OCI-LY7 (cell line): ENCODE results near the gene ALG1. TPM values are rescaled to one million over a fixed set of nuclear protein-coding genes. Genes with fewer than 3 reads are reported as not detected.
A peak's percentile ranks its signal among the peaks of the same experiment; 100 is the strongest.

Source experiments
- BruUV-seq: library from RNA; stranded (reverse); fragments of 400-500 nt; replicated peaks from 2 replicates; lab custom pipeline; 2021; lab: Mats Ljungman, UMichigan
- CTCF ChIA-PET: fragments of 300-600 bp; sonication (Branson Sonifier 250); formaldehyde crosslinking; loops from one replicate; lab custom pipeline; 2022; ENCODE audit warnings: antibody characterized with exemption; ENCODE audit not compliant: unreplicated experiment; lab: Charles Lee
- POLR2A ChIA-PET: fragments of 300-600 bp; sonication (Branson Sonifier 250); formaldehyde crosslinking; loops from one replicate; lab custom pipeline; 2022; ENCODE audit warnings: antibody characterized with exemption; lab: Charles Lee
- DNase-seq: peaks from one replicate; pipeline ENCODE4 v3.0.0-alpha.2; 2015; ENCODE audit warnings: low spot score
- H2AFZ ChIP-seq: fragments of 200-600 bp; sonication (generic), shearing (Covaris generic); 2 replicates; pipeline ENCODE4 v1.6.1; 2014; ENCODE audit warnings: mild to moderate bottlenecking, antibody characterized with exemption, low read length, moderate library complexity
- H3K27ac ChIP-seq: fragments of 200-600 bp; sonication (generic); 2 replicates; pipeline ENCODE4 v1.5.1; 2014; ENCODE audit warnings: mixed run types, low read depth, mild to moderate bottlenecking, moderate library complexity, low read length, inconsistent platforms; ENCODE audit not compliant: poor library complexity, severe bottlenecking
- H3K36me3 ChIP-seq: fragments of 200-600 bp; sonication (generic); 2 replicates; pipeline ENCODE4 v1.6.1; 2014; ENCODE audit warnings: mild to moderate bottlenecking, antibody characterized with exemption, low read length, moderate library complexity, mixed read lengths; ENCODE audit not compliant: insufficient read depth
- H3K4me1 ChIP-seq: fragments of 200-600 bp; sonication (generic); 2 replicates; pipeline ENCODE4 v1.5.1; 2014; ENCODE audit warnings: mild to moderate bottlenecking, low read length; ENCODE audit not compliant: insufficient read depth, poor library complexity, severe bottlenecking
- H3K4me2 ChIP-seq: fragments of 200-600 bp; sonication (generic); 2 replicates; pipeline ENCODE4 v1.6.1; 2014; ENCODE audit warnings: mild to moderate bottlenecking, low read length
- H3K4me3 ChIP-seq: fragments of 200-600 bp; sonication (generic); 2 replicates; pipeline ENCODE4 v1.5.1; 2014; ENCODE audit warnings: mild to moderate bottlenecking, low read depth, low read length; ENCODE audit not compliant: poor library complexity, severe bottlenecking
- H3K79me2 ChIP-seq: fragments of 200-600 bp; sonication (generic); 2 replicates; pipeline ENCODE4 v1.6.1; 2016; ENCODE audit warnings: low read depth, mild to moderate bottlenecking, low read length, moderate library complexity, mixed read lengths; ENCODE audit not compliant: insufficient read depth
- H3K9me2 ChIP-seq: fragments of 200-600 bp; sonication (generic); 2 replicates; pipeline ENCODE4 v1.6.1; 2016; ENCODE audit warnings: mild to moderate bottlenecking, low read length, mixed read lengths; ENCODE audit not compliant: insufficient read depth
- H3K9me3 ChIP-seq: fragments of 200-600 bp; sonication (generic); 2 replicates; pipeline ENCODE4 v1.6.1; 2014; ENCODE audit warnings: mild to moderate bottlenecking, mixed run types, low read length, mixed read lengths
- H4K20me1 ChIP-seq: fragments of 200-600 bp; sonication (generic); 2 replicates; pipeline ENCODE4 v1.6.1; 2014; ENCODE audit warnings: mild to moderate bottlenecking, antibody characterized with exemption, low read length, moderate library complexity, mixed read lengths; ENCODE audit not compliant: insufficient read depth
- EZH2phosphoT487 ChIP-seq: fragments of 200-600 bp; sonication (generic); IDR thresholded peaks from 2 replicates; pipeline ENCODE4 v1.6.1; 2018; ENCODE audit warnings: low read depth, borderline replicate concordance, mild to moderate bottlenecking, mixed run types, antibody characterized with exemption, low read length, moderate library complexity, mixed read lengths
- intact Hi-C: fragments of 100-400 bp; cut with micrococcal nuclease; formaldehyde crosslinking; loops from one replicate; pipeline ENCODE4 v1.10.0; 2022; ENCODE audit not compliant: unreplicated experiment
- total RNA-seq, 2 experiments: library from RNA; depleted of rRNA in 1 of 2; stranded (reverse); fragments of >200 nt in 1 of 2; shearing (Covaris generic) in 1 of 2; gene quantifications; 2 replicates each; pipeline ENCODE4 v1.2.3, GENCODE V29; 2014 to 2022
- TF ChIP-seq, protein P1 (sequence below): fragments of 200-600 bp; sonication (generic); conservative IDR thresholded peaks from 2 replicates; pipeline ENCODE4 v1.5.1; 2014; ENCODE audit warnings: mild to moderate bottlenecking, antibody characterized with exemption, low read length, moderate library complexity, mixed read lengths

Gene ALG1
- total RNA-seq, 2 experiments from 2014 or later, result 13.7 to 23.1 TPM

DNA sequence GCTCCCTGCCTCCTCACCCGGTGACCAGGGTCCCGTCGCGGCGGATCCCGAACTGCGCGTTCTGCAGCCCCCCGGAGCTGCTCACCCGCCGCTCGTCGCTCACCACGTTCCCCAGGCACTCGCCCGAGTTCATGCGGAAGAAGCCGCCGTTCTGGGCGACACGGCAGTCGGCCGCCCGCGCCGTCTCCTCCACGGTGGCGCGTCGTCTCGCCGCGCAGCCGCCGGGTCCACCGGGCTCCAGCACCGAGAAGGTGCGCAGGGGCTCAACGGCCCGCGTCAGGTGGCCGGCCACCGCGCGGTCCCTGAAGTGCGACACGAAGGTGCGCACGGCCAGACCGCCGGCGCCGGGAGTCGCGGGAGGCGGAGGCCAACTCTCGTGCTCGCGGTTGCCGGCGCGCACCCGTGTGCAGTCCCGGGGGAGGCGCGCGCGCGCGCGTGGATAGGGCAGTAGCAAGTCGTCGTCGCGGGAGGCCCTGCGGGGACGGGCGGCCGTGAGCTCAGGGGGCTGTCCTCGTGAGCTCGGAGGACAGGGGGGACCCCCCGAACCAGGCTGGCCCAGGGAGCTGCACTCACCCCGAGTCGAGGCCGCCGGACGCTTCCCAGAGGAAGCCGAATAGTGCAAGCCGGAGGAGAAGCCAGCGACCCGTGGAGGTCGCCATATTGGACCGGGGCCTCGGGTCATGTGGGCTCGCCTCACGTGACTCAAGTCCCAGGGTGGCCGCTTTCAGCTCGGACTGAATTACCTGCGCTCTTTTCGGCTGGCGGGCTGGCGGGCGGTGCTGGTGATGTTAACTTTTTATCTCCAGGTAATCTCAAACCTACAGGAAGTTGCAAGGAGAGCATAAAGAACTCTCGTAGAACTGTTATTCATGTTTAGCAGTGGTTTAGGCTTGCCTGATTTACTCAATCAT, 38.1 kb upstream of the ALG1 start, which contains the start of gene NAGPA:
Gene NAGPA (minus strand): TSS at position 680 of the 911 bp plus-strand sequence. CDS start 21 bp downstream, at position 659.
- peaks cover 15% of the 10 kb centered on the region for H3K4me1 ChIP-seq
- peak within 1 kb of the TSS; percentile 78 for H3K4me2 ChIP-seq
- POLR2A ChIA-PET, result interaction anchor here (0.6 to 1.5 kb wide), 4 partner anchors 19 to 66 kb away, joined by 3 to 4 read pairs (median 3); partner anchors contain the start of gene ALG1
- H4K20me1 ChIP-seq, result no peaks in the 10 kb centered on the region
- peak within 1 kb of the TSS; percentile 97 for H2AFZ ChIP-seq
- H3K9me3 ChIP-seq, result no peaks in the 10 kb centered on the region
- CTCF ChIA-PET, result interaction anchor here (1.1 kb wide), 1 partner anchor 27 kb away, joined by 3 read pairs; no protein-coding TSS in a partner anchor
- H3K36me3 ChIP-seq, result no peaks in the 10 kb centered on the region
- peak within 1 kb of the TSS; percentile 85 for H3K4me3 ChIP-seq
- H3K79me2 ChIP-seq, result no peaks in the 10 kb centered on the region
- no peak within 1 kb of the TSS for H3K27ac ChIP-seq
- BruUV-seq, result no TSS peak
- no peaks in the 10 kb centered on the region for H3K9me2 ChIP-seq
- TF ChIP-seq EZH2phosphoT487, result no peak
- TF ChIP-seq, protein P1, sequence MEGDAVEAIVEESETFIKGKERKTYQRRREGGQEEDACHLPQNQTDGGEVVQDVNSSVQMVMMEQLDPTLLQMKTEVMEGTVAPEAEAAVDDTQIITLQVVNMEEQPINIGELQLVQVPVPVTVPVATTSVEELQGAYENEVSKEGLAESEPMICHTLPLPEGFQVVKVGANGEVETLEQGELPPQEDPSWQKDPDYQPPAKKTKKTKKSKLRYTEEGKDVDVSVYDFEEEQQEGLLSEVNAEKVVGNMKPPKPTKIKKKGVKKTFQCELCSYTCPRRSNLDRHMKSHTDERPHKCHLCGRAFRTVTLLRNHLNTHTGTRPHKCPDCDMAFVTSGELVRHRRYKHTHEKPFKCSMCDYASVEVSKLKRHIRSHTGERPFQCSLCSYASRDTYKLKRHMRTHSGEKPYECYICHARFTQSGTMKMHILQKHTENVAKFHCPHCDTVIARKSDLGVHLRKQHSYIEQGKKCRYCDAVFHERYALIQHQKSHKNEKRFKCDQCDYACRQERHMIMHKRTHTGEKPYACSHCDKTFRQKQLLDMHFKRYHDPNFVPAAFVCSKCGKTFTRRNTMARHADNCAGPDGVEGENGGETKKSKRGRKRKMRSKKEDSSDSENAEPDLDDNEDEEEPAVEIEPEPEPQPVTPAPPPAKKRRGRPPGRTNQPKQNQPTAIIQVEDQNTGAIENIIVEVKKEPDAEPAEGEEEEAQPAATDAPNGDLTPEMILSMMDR, result no peak
- DNase-seq, result peak; percentile 86
- intact Hi-C loops, result no loop called here

- BruUV-seq, result TSS peak; percentile 95
- intact Hi-C loops, result no loop called here
- POLR2A ChIA-PET, result interaction anchor here (0.6 to 1.5 kb wide), 2 partner anchors 37 to 65 kb away, joined by 3 to 4 read pairs; partner anchors contain the start of gene ALG1
- Histone ChIP-seq H3K79me2 (no peaks in the 10 kb centered on the region), H3K9me3 (no peaks in the 10 kb centered on the region), H2AFZ (peak overlapping the region; percentile 97), H3K9me2 (no peaks in the 10 kb centered on the region), H3K27ac (no peak overlapping the region), H3K36me3 (no peaks in the 10 kb centered on the region), H4K20me1 (no peaks in the 10 kb centered on the region), H3K4me1 (peaks cover 15% of the 10 kb centered on the region), H3K4me3 (peak overlapping the region; percentile 85), H3K4me2 (peak overlapping the region; percentile 78)
- CTCF ChIA-PET, result interaction anchor here (1.1 kb wide), 1 partner anchor 27 kb away, joined by 3 read pairs; no protein-coding TSS in a partner anchor
- DNase-seq, result no peak
- no peak for TF ChIP-seq EZH2phosphoT487
- TF ChIP-seq, protein P1, result no peak
Measured at GRCh38 chr16:5034167-5034523, 37.5 kb upstream of the ALG1 start.
